ENCODE results near the gene TMEM108.

DNA sequence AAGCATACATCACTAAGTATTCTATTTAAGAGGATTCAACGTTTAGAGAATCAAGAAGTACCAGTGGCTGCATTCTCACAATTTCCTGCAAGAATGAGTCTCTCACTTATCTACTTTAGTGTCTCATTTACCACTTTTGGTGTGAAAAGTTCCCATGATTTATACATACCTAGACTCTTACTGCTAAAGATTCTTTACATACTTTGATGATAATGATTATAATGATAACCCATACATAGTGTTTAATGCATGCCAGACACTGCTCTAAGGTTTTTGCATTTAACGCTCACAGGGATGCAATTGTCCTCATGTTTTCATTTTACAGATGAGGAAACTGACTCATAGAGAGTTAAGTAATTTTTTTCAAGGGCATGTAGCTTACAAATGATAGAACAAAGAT is 133.6 kb downstream of the TMEM108 start:
- TF ChIP-seq CTCF (IDR thresholded peaks at IDR 0.05 in 2 of 3, conservative IDR thresholded peaks at IDR 0.05 in 1 of 3; ENCODE audit: control insufficient read depth in 2 of 3, extremely low read depth in 1 of 3, insufficient read depth in 1 of 3, low read depth in 3 of 3, low read length in 3 of 3) (no peak), HDGF (IDR thresholded peaks at IDR 0.05) (no peak)

Measured in GM12878 (cell line).